ENCODE data around the gene CPNE4.

DNA sequence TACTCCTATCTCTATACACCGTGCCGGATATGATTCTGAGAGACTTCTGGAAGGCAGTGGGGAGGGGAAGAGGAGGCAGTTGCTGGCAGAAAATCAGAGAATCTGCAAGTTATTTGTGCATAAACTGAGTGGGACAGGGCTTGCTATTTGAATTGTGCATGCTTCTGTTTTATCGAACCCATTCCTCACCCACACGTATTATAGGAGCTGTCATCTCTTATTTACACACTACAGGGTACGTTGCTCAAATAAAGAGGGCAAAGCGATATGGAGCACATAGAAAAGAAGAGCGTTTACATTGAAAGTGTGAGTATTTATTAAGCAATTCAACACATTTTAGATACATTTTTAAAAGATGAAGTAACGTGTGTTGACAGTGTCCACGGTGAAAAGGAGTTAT is 191.6 kb downstream of the CPNE4 start:
- TF ChIP-seq, protein P1, sequence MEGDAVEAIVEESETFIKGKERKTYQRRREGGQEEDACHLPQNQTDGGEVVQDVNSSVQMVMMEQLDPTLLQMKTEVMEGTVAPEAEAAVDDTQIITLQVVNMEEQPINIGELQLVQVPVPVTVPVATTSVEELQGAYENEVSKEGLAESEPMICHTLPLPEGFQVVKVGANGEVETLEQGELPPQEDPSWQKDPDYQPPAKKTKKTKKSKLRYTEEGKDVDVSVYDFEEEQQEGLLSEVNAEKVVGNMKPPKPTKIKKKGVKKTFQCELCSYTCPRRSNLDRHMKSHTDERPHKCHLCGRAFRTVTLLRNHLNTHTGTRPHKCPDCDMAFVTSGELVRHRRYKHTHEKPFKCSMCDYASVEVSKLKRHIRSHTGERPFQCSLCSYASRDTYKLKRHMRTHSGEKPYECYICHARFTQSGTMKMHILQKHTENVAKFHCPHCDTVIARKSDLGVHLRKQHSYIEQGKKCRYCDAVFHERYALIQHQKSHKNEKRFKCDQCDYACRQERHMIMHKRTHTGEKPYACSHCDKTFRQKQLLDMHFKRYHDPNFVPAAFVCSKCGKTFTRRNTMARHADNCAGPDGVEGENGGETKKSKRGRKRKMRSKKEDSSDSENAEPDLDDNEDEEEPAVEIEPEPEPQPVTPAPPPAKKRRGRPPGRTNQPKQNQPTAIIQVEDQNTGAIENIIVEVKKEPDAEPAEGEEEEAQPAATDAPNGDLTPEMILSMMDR (IDR thresholded peaks at IDR 0.05; ENCODE audit: low read depth, low read length, poor library complexity, severe bottlenecking) = no peak
- no peak for TF ChIP-seq EZH2phosphoT487 (IDR thresholded peaks at IDR 0.05; ENCODE audit: borderline replicate concordance, low read length)

Measured in DOHH2 (cell line).